Right ventricle myocardium inferior (tissue), 1 donor: ENCODE data around the gene YIPF6. TPM values are rescaled to one million over a fixed set of nuclear protein-coding genes. Genes with fewer than 3 reads are reported as not detected.

Experiments
- ATAC-seq: fragments of 200-7000 bp; cut with Tn5 transposase; one replicate; pipeline ENCODE4 v1.9.1; 2020; ENCODE audit warnings: mild to moderate bottlenecking, moderate library complexity
- DNase-seq: peaks from one replicate; pipeline ENCODE4 v3.0.0; 2021; ENCODE audit errors: missing footprints
- intact Hi-C: fragments of 100-400 bp; cut with DNase I; formaldehyde crosslinking; loops from one replicate; pipeline ENCODE4 v1.11.0; 2022
- total RNA-seq: library from RNA; stranded (reverse); fragmentation: NEBNext Ultra II Directional; extraction: Animal tissue kit (Norgen Biotek cat#: 25700); gene quantifications from one replicate; pipeline ENCODE4 v1.2.1, GENCODE V29; 2021
- donor health status: DM: no; HTN: yes; CAD: no; lungs with severe emphysema.

The YIPF6 gene
- total RNA-seq, 1 donor from 2014 or later: 31.9 TPM

- intact Hi-C loops: no loop called here
- DNase-seq (no peak), ATAC-seq (no peak)
Measured at GRCh38 chrX:68571610-68572311, 72.9 kb downstream of the YIPF6 start.

- DNase-seq (no peak), ATAC-seq (no peak)
- intact Hi-C loops: no loop called here
Measured at GRCh38 chrX:68574240-68574639, 75.4 kb downstream of the YIPF6 start.

- intact Hi-C loops: no loop called here
- ATAC-seq (no peak), DNase-seq (no peak)
Measured at GRCh38 chrX:68579810-68580209, 81.0 kb downstream of the YIPF6 start.

GRCh38 chrX:68584221-68584620 is 85.4 kb downstream of the YIPF6 start:
- ATAC-seq (no peak), DNase-seq (no peak)
- intact Hi-C loops: no loop called here

Other genes starting within 250 kb of the YIPF6 start
- gene OPHN1, start 65.6 kb upstream of the YIPF6 start, total RNA-seq: 8.0 TPM
- gene STARD8, start 148.6 kb downstream of the YIPF6 start, total RNA-seq: 11.7 TPM